Glutamatergic neuron (in vitro differentiated cells): ENCODE measurements around the gene SCN1B. TPM values are rescaled to one million over a fixed set of nuclear protein-coding genes. Genes with fewer than 3 reads are reported as not detected.
"Not testable (repeated sequence)": the region's sequence is repeated elsewhere in the genome, so short reads cannot be mapped to it uniquely, and the experiment has no call there.

Experiments
- DNase-seq: peaks from one replicate; pipeline ENCODE4 v3.0.0; 2022
- H3K27ac Mint-ChIP-seq: one replicate; pipeline ENCODE4 v1.8.0; 2020; ENCODE audit warnings: mild to moderate bottlenecking, mixed read lengths, inconsistent platforms; ENCODE audit not compliant: unreplicated experiment
- H3K27me3 Mint-ChIP-seq: one replicate; pipeline ENCODE4 v1.8.0; 2020; ENCODE audit warnings: mild to moderate bottlenecking, moderate library complexity, mixed read lengths, inconsistent platforms; ENCODE audit not compliant: unreplicated experiment
- H3K36me3 Mint-ChIP-seq: one replicate; pipeline ENCODE4 v1.8.0; 2020; ENCODE audit warnings: mild to moderate bottlenecking, mixed read lengths, inconsistent platforms; ENCODE audit not compliant: unreplicated experiment
- H3K4me1 Mint-ChIP-seq: one replicate; pipeline ENCODE4 v1.8.0; 2020; ENCODE audit warnings: mild to moderate bottlenecking, low read depth, mixed read lengths, inconsistent platforms; ENCODE audit not compliant: unreplicated experiment
- H3K4me3 Mint-ChIP-seq: one replicate; pipeline ENCODE4 v1.8.0; 2020; ENCODE audit warnings: mild to moderate bottlenecking, mixed read lengths, inconsistent platforms; ENCODE audit not compliant: unreplicated experiment
- H3K9me3 Mint-ChIP-seq: one replicate; pipeline ENCODE4 v1.8.0; 2020; ENCODE audit warnings: mild to moderate bottlenecking, moderate library complexity, mixed read lengths, inconsistent platforms; ENCODE audit not compliant: unreplicated experiment
- CTCF ChIP-seq: fragments of 200-600 bp; sonication (generic); IDR thresholded peaks from one replicate; pipeline ENCODE4 v1.5.0; 2021; ENCODE audit not compliant: partially characterized antibody, unreplicated experiment
- total RNA-seq: library from RNA; stranded (reverse); fragmentation: NEBNext Ultra II Directional; extraction: Animal tissue kit (Norgen Biotek cat#: 25700); gene quantifications from one replicate; pipeline ENCODE4 v1.2.1, GENCODE V29; 2021; ENCODE audit not compliant: unreplicated experiment

The SCN1B gene
- total RNA-seq, 1 donor from 2014 or later, result 12.0 TPM

- peaks cover 5% of the 10 kb centered on the region for H3K9me3 Mint-ChIP-seq
- H3K27me3 Mint-ChIP-seq, result peaks cover 15% of the 10 kb centered on the region
- H3K27ac Mint-ChIP-seq, result no peak overlapping the region
- H3K4me1 Mint-ChIP-seq, result peaks cover 10% of the 10 kb centered on the region
- no peak for DNase-seq
- H3K4me3 Mint-ChIP-seq, result no peak overlapping the region
- no peak for TF ChIP-seq CTCF
- no peaks in the 10 kb centered on the region for H3K36me3 Mint-ChIP-seq
Measured at GRCh38 chr19:35046461-35046860, 16.2 kb downstream of the SCN1B start.

GRCh38 chr19:35048911-35049411 is 18.7 kb downstream of the SCN1B start:
- Mint-ChIP-seq H3K9me3 (peaks cover 5% of the 10 kb centered on the region), H3K36me3 (no peaks in the 10 kb centered on the region), H3K27me3 (peaks cover 14% of the 10 kb centered on the region), H3K27ac (no peak overlapping the region), H3K4me3 (no peak overlapping the region), H3K4me1 (peaks cover 10% of the 10 kb centered on the region)
- no peak for DNase-seq
- TF ChIP-seq CTCF, result no peak

- H3K36me3 Mint-ChIP-seq, result no peaks in the 10 kb centered on the region
- no peak overlapping the region for H3K4me3 Mint-ChIP-seq
- no peak for DNase-seq
- no peak for TF ChIP-seq CTCF
- H3K9me3 Mint-ChIP-seq, result peaks cover 2% of the 10 kb centered on the region
- peaks cover 10% of the 10 kb centered on the region for H3K4me1 Mint-ChIP-seq
- H3K27ac Mint-ChIP-seq, result no peak overlapping the region
- H3K27me3 Mint-ChIP-seq, result peaks cover 10% of the 10 kb centered on the region
Measured at GRCh38 chr19:35049456-35049855, 19.2 kb downstream of the SCN1B start.

GRCh38 chr19:35050662-35051061 is 20.4 kb downstream of the SCN1B start:
- H3K36me3 Mint-ChIP-seq, DNase-seq, H3K4me1 Mint-ChIP-seq, H3K27ac Mint-ChIP-seq, H3K9me3 Mint-ChIP-seq, H3K27me3 Mint-ChIP-seq, H3K4me3 Mint-ChIP-seq: not testable (repeated sequence)

- H3K4me1 Mint-ChIP-seq, result peaks cover 12% of the 10 kb centered on the region
- DNase-seq, H3K27ac Mint-ChIP-seq, H3K36me3 Mint-ChIP-seq, H3K4me3 Mint-ChIP-seq, H3K27me3 Mint-ChIP-seq, H3K9me3 Mint-ChIP-seq: not testable (repeated sequence)
Measured at GRCh38 chr19:35051268-35051667, 21.0 kb downstream of the SCN1B start.

- no peaks in the 10 kb centered on the region for H3K36me3 Mint-ChIP-seq
- H3K4me3 Mint-ChIP-seq, result no peak overlapping the region
- H3K27me3 Mint-ChIP-seq, result peaks cover 11% of the 10 kb centered on the region
- H3K4me1 Mint-ChIP-seq, result peaks cover 17% of the 10 kb centered on the region
- peaks cover 12% of the 10 kb centered on the region for H3K9me3 Mint-ChIP-seq
- TF ChIP-seq CTCF, result no peak
- DNase-seq, result no peak
- H3K27ac Mint-ChIP-seq, result no peak overlapping the region
Measured at GRCh38 chr19:35051796-35052195, 21.5 kb downstream of the SCN1B start.
